Suprapubic skin (tissue), 3 donors: Measurements from ENCODE around the gene NME7.

Source experiments
- EP300 ChIP-seq: sonication (generic); formaldehyde crosslinking; IDR thresholded peaks from one replicate; pipeline ENCODE4 v1.6.1; 2017; ENCODE audit warnings: antibody characterized with exemption
- POLR2A ChIP-seq, 2 donors: fragments of 450-650 bp; IDR thresholded peaks; one replicate each; pipeline ENCODE4 v1.6.1; 2017; ENCODE audit warnings: antibody characterized with exemption in 2 of 2, mild to moderate bottlenecking in 2 of 2, moderate library complexity in 2 of 2
- TF ChIP-seq, protein P1 (sequence below), 2 donors: fragments of 200-600 bp in 1 of 2; fragments of 450-650 bp in 1 of 2; sonication (generic) in 1 of 2; IDR thresholded peaks; one replicate each; pipeline ENCODE4 v1.5.1; 2016 to 2019; ENCODE audit warnings: antibody characterized with exemption in 2 of 2, mild to moderate bottlenecking in 1 of 2, moderate library complexity in 1 of 2

DNA sequence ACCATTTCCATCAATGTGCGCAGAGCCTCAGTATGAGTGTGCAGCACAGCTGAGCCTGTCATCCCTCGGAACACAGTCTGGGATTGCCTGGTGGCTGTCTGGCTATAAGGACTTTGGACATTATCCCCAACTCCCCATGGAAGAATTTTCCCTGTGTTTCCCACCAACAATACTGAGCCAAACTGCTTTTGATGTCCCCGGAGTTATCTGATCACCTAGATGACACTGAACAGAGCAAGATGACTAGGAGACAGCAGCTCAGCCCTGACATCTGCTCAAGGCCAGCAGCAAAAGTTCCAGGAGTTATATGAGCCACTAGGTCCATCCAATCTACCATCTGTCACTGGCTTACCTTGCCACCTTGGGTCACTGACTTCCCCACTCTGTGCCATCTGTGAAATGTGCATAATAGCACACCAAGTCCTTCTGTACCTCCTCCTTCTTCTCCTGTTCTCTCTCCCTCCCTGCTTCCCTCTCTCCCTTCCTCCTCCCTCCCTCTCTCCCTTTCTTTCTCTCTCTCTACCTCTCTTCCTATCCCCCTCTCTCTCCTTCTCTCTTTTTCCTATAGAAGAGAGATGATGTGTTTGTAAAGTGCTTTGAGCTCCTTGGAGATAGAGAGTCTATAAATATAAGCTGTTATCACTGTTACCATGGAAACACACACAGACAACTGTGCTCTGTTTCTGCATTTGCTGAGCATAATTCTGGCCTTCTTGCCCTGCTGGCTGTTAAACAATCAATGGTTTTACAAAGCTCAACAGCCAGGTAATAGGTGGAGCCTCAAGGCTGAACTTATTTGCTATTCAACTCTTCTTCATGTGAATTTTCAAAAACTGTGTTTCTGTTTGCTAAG, 280.8 kb downstream of the NME7 start:
- TF ChIP-seq, protein P1, sequence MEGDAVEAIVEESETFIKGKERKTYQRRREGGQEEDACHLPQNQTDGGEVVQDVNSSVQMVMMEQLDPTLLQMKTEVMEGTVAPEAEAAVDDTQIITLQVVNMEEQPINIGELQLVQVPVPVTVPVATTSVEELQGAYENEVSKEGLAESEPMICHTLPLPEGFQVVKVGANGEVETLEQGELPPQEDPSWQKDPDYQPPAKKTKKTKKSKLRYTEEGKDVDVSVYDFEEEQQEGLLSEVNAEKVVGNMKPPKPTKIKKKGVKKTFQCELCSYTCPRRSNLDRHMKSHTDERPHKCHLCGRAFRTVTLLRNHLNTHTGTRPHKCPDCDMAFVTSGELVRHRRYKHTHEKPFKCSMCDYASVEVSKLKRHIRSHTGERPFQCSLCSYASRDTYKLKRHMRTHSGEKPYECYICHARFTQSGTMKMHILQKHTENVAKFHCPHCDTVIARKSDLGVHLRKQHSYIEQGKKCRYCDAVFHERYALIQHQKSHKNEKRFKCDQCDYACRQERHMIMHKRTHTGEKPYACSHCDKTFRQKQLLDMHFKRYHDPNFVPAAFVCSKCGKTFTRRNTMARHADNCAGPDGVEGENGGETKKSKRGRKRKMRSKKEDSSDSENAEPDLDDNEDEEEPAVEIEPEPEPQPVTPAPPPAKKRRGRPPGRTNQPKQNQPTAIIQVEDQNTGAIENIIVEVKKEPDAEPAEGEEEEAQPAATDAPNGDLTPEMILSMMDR (IDR thresholded peaks at IDR 0.05): no peak
- TF ChIP-seq EP300: no peak
- TF ChIP-seq POLR2A (IDR thresholded peaks at IDR 0.05): no peak
